Measurements from ENCODE around the gene CCDC8. TPM values are rescaled to one million over a fixed set of nuclear protein-coding genes. Genes with fewer than 3 reads are reported as not detected.

Gene CCDC8
- total and polyA plus RNA-seq, 9 of the 15 experiments (the other 6 are each of a cell fraction or from before 2014, with no cell fraction given) = 0.68 to 30.8 (median 15.6) TPM

DNA sequence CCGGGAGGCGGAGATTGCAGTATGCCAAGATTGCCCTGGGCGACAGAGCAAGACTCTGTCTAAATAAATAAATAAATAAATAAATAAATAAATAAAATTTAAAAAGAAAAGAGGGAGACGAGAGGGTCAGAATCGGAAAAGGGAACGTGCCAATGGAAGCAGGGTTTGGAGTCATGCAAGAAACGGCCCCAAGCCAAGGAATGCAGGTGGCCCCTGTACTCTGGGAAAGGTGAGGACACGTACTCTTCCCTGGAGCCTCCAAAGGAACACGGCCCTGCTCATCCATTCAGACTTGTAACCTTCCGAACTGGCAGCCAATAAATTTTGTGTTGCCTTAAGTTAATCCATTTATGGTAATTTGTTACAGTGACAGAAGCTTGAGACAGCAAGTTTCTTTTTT lies 35.2 kb upstream of the CCDC8 start:
- intact Hi-C loops (cut with micrococcal nuclease) = no loop called here
- DNase-seq (ENCODE audit: extremely low read depth in 1 of 4, low spot score in 3 of 4) (no peak), ATAC-seq (no peak), FAIRE-seq (no peak)
- POLR2A ChIA-PET = interaction anchor here (0.6 to 0.7 kb wide), 4 partner anchors 13 to 517 kb away, joined by 3 read pairs; no protein-coding TSS in a partner anchor
- in situ Hi-C loops (cut with MboI) = no loop called here
- H3K9me1 ChIP-seq (ENCODE audit: control insufficient read depth, insufficient read depth, low read length) = no peaks in the 10 kb centered on the region
- no peak overlapping the region for H3K4me2 ChIP-seq (ENCODE audit: insufficient read depth, low read length)
- CTCF ChIA-PET (ENCODE audit: low intra/inter-chr PET ratio) = interaction anchor here (0.5 kb wide), 1 partner anchor 23 kb away, joined by 6 read pairs; no protein-coding TSS in a partner anchor
- no peaks in the 10 kb centered on the region for H3K4me1 ChIP-seq (replicated peaks in 1 of 2; ENCODE audit: control insufficient read depth in 2 of 2, insufficient read depth in 2 of 2, low read length in 2 of 2)
- H3K9me3 ChIP-seq (replicated peaks; ENCODE audit: control insufficient read depth, insufficient read depth, low read depth, low read length) = peaks cover 2% of the 10 kb centered on the region
- no peaks in the 10 kb centered on the region for H4K20me1 ChIP-seq (replicated peaks; ENCODE audit: control insufficient read depth, insufficient read depth, low read length)
- no peak for TF ChIP-seq PYGO2 (tag; IDR thresholded peaks at IDR 0.05)
- TF ChIP-seq NFIC (IDR thresholded peaks at IDR 0.05) = no peak
- no peak for TF ChIP-seq ETV6 (IDR thresholded peaks at IDR 0.05; ENCODE audit: borderline replicate concordance in 1 of 2, low read depth in 2 of 2, low read length in 1 of 2)
- TF ChIP-seq ETV6 (CRISPR knock-in tag; IDR thresholded peaks at IDR 0.05; ENCODE audit: borderline replicate concordance) = no peak
- no peak for TF ChIP-seq FOSL1 (tag; conservative IDR thresholded peaks at IDR 0.05)
- H3K4me3 ChIP-seq = no peak overlapping the region
- no peak overlapping the region for H2AFZ ChIP-seq (ENCODE audit: low read depth, low read length)
- no peaks in the 10 kb centered on the region for H3K36me3 ChIP-seq (ENCODE audit: control insufficient read depth, insufficient read depth, low read length)
- peaks cover 18 to 32% of the 10 kb centered on the region in 2 experiments for H3K27me3 ChIP-seq (ENCODE audit: control insufficient read depth in 2 of 2, insufficient read depth in 2 of 2, low read length in 2 of 2)
- H3K9ac ChIP-seq (ENCODE audit: insufficient read depth in 1 of 2, low read depth in 2 of 2, low read length in 2 of 2) = no peak overlapping the region
- WGBS (ENCODE audit: insufficient coverage, low coverage, missing lambda C conversion rate) = 6% methylated on average over 10 of the region's 10 CpGs
- no peaks in the 10 kb centered on the region for H3K79me2 ChIP-seq (ENCODE audit: control insufficient read depth, insufficient read depth, low read length)
- BruUV-seq (replicated peaks) = no TSS peak
- no peak overlapping the region for H3K27ac ChIP-seq (ENCODE audit: extremely low read depth, low read depth, low read length)

- peaks cover 18 to 29% of the 10 kb centered on the region in 2 experiments for H3K27me3 ChIP-seq (ENCODE audit: control insufficient read depth in 2 of 2, insufficient read depth in 2 of 2, low read length in 2 of 2)
- no peak overlapping the region for H3K4me2 ChIP-seq (ENCODE audit: insufficient read depth, low read length)
- intact Hi-C loops (cut with micrococcal nuclease) (no loop called here), in situ Hi-C loops (cut with MboI) (no loop called here)
- no peaks in the 10 kb centered on the region for H3K4me1 ChIP-seq (replicated peaks in 1 of 2; ENCODE audit: control insufficient read depth in 2 of 2, insufficient read depth in 2 of 2, low read length in 2 of 2)
- CTCF ChIA-PET (ENCODE audit: low intra/inter-chr PET ratio) = no interaction called here
- H3K79me2 ChIP-seq (ENCODE audit: control insufficient read depth, insufficient read depth, low read length) = no peaks in the 10 kb centered on the region
- no peak overlapping the region for H3K4me3 ChIP-seq
- no peaks in the 10 kb centered on the region for H4K20me1 ChIP-seq (replicated peaks; ENCODE audit: control insufficient read depth, insufficient read depth, low read length)
- H2AFZ ChIP-seq (ENCODE audit: low read depth, low read length) = no peak overlapping the region
- TF ChIP-seq, protein P1, sequence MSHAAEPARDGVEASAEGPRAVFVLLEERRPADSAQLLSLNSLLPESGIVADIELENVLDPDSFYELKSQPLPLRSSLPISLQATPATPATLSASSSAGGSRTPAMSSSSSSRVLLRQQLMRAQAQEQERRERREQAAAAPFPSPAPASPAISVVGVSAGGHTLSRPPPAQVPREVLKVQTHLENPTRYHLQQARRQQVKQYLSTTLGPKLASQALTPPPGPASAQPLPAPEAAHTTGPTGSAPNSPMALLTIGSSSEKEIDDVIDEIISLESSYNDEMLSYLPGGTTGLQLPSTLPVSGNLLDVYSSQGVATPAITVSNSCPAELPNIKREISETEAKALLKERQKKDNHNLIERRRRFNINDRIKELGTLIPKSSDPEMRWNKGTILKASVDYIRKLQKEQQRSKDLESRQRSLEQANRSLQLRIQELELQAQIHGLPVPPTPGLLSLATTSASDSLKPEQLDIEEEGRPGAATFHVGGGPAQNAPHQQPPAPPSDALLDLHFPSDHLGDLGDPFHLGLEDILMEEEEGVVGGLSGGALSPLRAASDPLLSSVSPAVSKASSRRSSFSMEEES (CRISPR knock-in tag; IDR thresholded peaks at IDR 0.05) = no peak
- no peak for TF ChIP-seq MBD1 (CRISPR knock-in tag; IDR thresholded peaks at IDR 0.05)
- no peak for TF ChIP-seq ZC3H8 (IDR thresholded peaks at IDR 0.05)
- no peak for TF ChIP-seq ZNF384 (IDR thresholded peaks at IDR 0.05; ENCODE audit: low read depth, low read length)
- 0 out of 4 replicates have a peak overlapping the region, but pooled peaks of 1 of the 2 experiments have one; percentile 5 for H3K9ac ChIP-seq (ENCODE audit: insufficient read depth in 1 of 2, low read depth in 2 of 2, low read length in 2 of 2)
- peaks cover 2% of the 10 kb centered on the region for H3K9me3 ChIP-seq (replicated peaks; ENCODE audit: control insufficient read depth, insufficient read depth, low read depth, low read length)
- FAIRE-seq = no peak
- 3% methylated on average over 3 of the region's 5 CpGs for WGBS (ENCODE audit: insufficient coverage, low coverage, missing lambda C conversion rate)
- no peak overlapping the region for H3K27ac ChIP-seq (ENCODE audit: extremely low read depth, low read depth, low read length)
- POLR2A ChIA-PET = interaction anchor here (0.7 kb wide), 1 partner anchor 137 kb away, joined by 3 read pairs; no protein-coding TSS in a partner anchor
- H3K9me1 ChIP-seq (ENCODE audit: control insufficient read depth, insufficient read depth, low read length) = no peaks in the 10 kb centered on the region
- DNase-seq (ENCODE audit: extremely low read depth in 1 of 4, low spot score in 3 of 4) = no peak
- H3K36me3 ChIP-seq (ENCODE audit: control insufficient read depth, insufficient read depth, low read length) = no peaks in the 10 kb centered on the region
- BruUV-seq (replicated peaks) = no TSS peak
- ATAC-seq = no peak
Measured at GRCh38 chr19:46447824-46448223, 34.5 kb upstream of the CCDC8 start.
